GM18873 (cell line): ENCODE results near the gene FGF5.
"Not testable (repeated sequence)": the region's sequence is repeated elsewhere in the genome, so short reads cannot be mapped to it uniquely, and the experiment has no call there.

Experiments
- ATAC-seq: cut with Tn5 transposase; IDR thresholded peaks from one replicate; pipeline ENCODE4 v1.9.1; 2021; ENCODE audit warnings: mild to moderate bottlenecking, moderate library complexity, moderate number of reproducible peaks; ENCODE audit not compliant: unreplicated experiment, low FRiP score

The FGF5 gene

DNA sequence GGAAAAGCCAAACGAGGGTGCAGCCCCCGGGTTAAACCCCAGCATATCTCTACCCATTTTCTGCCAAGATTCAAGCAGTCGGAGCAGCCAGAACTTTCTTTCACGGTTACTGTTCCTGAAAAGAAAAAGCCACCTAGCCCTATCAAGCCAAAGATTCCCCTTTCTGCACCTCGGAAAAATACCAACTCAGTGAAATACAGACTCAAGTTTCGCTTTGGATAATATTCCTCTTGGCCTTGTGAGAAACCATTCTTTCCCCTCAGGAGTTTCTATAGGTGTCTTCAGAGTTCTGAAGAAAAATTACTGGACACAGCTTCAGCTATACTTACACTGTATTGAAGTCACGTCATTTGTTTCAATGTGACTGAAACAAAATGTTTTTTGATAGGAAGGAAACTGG is 20.0 kb downstream of the FGF5 start:
- ATAC-seq: no peak

DNA sequence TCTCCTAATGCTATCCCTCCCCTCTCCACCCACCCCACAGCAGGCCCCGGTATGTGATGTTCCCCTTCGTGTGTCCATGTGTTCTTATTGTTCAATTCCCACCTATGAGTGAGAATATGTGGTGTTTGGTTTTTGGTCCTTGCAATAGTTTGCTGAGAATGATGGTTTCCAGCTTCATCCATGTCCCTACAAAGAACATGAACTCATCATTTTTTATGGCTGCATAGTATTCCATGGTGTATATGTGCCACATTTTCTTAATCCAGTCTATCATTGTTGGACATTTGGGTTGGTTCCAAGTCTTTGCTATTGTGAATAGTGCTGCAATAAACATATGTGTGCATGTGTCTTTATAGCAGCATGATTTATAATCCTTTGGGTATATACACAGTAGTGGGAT is 24.2 kb downstream of the FGF5 start:
- ATAC-seq: not testable (repeated sequence)

DNA sequence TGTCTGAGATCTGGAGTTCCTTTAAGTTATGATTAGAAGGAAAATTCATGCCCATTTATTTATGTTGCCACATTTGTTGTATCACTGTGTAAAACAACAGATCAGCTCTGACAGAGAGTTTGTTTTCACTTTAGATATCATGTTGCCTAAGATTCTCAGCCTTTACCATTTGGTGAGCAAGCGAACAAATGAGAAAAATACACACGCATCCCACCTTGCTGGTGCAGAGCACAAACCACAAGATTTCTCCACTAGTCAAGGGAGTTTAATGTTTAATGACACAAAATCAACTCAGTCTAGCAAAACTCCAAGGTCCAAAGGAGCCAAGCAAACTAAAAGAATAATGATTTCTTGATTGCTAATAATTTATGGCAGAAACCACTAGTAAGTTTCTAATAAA is 27.7 kb downstream of the FGF5 start:
- no peak for ATAC-seq

DNA sequence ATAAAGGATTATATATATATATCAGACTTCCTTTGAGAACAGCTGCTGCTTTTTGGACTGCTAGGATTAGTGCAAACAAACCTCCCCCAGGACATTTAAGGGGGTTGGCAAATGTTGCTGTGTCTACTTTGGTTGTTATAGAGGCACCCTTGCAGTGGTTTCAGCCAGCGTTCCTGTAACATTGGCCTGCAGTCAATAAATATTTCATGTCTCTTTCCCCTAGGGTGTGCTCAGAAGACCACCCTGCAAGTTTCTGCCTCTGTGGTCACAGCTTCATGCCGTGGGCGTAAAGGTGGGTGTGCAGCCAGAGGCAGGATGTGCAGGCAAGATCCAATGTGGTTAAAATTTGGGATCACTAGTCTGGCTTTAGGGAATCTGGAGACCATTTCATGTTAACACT is 28.9 kb downstream of the FGF5 start:
- ATAC-seq: no peak

DNA sequence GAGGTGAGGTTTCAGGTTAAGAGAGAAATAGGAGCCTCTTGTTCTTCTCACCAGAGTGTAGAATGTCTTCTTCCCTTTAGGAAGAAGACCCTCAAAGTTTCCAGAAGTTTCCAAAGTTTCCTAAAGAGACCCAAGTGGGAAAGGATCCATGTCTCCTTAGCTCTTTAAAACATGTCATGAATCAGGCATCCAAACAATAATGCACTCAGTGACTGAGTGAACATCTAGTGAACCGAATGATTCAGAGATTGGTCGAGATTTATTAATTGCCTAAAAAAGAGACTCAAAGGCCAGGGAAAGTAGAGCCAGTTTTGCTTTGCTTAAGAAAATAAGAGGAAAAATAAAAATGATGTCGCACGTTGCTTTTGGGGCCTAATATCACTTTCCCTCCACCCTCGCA is 29.4 kb downstream of the FGF5 start:
- no peak for ATAC-seq

DNA sequence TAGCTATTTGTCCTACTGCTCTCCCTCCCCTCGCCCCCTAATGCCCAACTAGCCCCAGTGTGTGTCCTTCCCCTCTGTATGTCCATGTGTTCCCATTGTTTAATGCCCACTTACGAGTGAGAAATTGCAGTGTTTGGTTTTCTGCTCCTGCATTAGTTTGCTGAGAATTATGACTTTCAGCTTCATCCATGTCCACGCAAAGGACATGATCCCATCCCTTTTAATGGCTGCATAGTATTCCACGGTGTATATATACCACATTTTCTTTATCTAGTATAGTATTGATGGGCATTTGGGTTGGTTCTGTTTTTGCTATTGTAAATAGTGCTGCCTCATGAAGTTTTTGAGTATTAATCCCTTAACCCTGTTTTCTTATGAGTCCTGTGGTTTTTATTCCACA is 35.4 kb downstream of the FGF5 start:
- no peak for ATAC-seq

DNA sequence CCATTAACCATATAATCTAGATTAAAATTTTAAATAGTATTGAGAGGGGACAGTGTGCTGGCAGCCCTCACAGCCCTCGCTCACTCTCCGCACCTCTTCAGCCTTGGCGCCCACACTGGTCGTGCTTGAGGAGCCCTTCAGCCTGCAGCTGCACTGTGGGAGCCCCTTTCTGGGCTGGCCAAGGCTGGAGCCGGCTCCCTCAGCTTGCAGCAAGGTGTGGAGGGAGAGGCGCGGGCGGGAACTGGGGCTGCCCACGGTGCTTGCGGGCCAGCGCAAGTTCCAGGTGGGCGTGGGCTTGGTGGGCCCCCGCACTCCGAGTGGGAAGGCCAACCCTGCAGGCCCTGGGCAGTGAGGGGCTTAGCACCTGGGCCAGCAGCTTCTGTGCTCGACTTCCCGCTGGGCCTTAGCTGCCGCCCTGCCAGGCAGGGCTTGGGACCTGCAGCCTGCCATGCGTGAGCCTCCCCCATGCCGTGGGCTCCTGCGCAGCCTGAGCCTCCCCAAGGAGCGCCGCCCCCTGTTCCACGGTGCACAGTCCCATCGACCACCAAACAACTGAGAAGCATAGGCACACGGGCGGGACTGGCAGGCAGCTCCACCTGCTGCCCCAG is 36.3 kb downstream of the FGF5 start:
- no peak for ATAC-seq

DNA sequence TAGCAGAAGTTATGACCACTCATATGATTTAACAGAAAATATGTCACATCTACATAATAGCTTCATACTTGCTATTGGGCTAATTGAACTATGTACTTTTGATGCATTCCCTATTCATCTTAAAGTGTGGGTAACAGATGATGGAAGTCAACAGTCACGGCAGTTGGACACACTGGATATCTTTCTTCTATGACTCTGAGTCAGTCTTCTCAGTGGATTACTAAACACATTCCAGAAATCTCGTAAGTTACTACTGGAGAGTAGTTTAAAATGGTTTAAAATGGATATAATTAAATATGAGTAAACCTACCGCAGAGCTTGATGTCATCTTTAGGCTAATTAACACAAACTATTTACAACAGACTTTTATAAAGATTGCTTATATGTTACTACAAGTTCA is 39.0 kb downstream of the FGF5 start:
- ATAC-seq: no peak

DNA sequence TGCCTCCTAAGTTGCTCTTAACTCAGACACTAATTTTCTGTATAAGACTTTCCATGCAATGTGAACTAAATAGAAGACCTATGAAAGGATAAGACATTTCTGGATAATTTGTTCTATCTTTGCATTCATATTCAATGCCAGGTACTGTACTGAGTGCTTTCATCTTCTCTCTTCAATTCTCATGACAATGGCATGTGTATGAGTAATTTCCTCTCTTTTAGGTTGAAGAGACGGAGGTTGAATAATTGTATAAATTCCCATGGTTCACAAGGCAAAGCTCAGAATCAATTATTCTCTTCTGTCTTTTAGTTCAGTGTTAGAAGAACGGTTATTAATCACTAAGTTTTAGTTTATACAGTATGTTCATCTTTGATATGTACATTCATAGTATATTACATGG is 39.8 kb downstream of the FGF5 start:
- ATAC-seq: no peak

DNA sequence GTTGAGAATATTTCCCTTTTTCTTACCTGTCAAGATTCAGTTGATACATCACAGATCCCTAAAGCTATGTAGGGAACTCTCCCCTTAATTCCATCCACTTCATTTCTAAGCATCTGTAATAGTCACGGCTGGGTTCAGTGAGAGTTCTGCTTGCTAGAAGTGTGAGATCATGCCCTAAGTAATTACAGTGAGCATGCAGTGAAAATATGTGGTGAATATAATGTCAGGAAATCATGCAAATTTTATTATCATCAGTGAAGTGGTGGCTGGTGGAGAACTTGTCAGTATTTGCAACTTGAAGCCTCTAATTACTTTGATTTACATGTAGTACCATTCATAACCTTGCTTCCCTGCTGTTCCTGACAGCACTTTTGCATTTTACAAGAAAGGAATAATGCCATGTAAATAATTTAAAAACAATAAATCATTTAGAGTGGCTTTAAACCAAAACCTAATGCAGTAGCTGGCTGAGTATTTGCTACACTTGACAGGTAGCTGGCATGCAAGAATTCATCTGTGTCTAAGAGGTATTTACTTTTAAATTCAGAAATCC is 40.8 kb downstream of the FGF5 start:
- ATAC-seq: no peak

DNA sequence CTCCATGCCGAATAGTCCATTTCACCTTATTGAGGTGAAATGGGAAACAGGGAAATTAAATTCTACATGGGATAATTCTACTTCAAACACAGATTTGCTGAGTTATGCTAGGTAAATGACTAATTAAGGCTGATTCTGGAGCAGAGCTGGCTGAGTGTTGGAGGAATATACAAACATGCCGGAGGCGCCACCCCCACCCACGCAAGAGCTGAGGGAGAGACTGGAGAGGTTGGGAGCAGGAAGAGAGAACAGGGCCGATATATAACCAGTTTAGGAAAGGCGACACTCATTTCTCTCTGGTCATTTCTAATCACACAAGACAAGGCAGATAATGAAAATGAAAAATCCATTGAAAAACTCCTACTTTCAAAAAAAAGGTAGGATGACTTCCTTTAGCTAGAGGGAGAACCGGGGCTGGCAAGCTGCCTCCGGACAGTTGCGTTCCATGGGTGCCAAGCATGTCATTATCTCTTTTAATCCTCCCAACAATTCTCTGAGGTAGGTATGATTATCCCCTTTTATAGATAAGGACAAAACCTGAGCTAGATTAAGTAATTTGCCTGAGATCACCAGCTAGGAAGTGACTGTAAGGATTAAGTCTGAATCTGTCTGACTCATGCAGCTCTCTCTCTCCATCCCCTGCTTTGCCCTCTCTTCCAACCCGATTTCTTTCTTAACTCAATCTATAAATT is 41.5 kb downstream of the FGF5 start:
- ATAC-seq: no peak

DNA sequence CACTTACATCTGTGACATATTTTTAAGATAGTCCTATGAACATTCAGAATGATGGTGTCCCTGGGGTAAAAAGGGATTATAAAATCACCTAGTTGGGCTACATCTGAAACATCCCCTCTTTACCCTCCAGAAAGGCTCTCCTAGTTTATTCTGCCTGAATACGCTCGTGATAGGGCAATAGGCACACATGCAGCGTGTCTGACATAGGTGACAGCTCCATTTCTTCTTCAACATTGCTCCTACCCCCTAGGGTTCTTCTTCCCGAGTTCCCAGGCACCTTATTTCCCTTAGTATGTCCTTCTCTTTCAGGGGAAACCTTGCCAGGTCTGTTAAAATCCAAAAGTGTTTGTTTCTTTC is 42.0 kb downstream of the FGF5 start:
- no peak for ATAC-seq

DNA sequence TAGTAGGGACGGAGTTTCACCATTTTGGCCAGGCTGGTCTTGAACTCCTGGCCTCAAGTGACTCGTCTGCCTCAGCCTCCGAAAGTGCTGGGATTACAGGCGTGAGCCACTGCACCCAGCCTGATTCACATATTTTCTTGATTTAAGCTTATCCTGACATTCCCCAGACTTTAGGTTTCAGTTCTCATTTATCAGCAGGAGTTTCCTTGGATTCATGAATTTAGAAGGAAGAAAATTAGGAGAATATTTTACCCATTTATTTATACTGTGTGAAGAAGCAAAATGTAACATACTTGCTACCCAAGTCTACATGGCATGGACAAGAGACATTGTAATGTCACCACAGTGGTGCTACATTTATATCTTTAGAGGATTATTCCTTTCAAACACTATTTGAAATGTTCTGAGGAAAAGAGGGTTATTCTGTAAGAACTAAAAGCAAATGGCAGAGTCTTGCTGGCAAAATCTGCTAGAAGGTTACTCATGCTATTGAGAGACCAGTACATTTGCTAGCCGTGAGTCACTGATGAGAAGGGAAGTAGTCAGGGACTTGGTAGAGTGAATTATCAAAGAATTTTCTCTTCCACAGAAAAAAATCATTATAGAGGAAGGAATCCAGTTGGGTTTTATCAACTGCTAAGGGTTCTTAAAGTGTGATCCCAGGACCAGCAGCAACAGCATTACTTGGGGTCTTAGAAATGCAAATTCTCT is 43.0 kb downstream of the FGF5 start:
- ATAC-seq: no peak

DNA sequence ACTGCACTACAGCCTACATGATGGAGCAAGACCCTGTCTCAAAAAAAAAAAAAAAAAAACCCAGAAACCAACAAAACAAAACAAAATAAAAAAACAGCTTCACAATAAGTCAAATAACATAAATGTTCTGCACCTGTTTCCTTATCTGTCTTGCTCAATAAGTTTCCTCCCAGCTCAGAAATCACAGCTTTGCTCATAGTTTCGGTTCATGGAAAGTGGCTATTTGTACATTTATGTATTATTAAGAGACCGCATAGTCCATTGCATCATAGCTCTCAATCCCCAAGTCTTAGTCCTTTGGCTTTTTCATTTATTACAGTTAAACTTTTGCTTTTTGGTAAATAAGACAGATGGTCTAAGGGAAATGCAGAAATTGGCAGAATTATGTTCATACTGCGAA is 44.7 kb downstream of the FGF5 start:
- no peak for ATAC-seq

DNA sequence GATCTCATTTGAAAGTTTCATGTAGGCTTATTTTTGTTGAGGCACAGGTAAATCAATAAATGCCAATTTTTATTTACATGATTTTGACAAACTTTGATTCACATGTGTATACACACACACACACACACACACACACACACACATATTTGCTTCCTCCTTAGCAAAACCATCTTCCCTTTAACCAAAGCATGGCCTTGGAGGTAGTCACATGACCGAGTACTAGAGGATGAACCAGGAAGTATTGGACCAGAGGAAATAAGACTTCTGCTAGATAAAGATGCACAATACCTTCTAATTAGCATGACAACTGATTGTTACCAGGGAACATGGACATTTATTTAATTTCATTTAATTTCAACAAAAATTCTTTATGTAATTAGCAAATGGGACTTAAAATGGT is 45.7 kb downstream of the FGF5 start:
- ATAC-seq: no peak

DNA sequence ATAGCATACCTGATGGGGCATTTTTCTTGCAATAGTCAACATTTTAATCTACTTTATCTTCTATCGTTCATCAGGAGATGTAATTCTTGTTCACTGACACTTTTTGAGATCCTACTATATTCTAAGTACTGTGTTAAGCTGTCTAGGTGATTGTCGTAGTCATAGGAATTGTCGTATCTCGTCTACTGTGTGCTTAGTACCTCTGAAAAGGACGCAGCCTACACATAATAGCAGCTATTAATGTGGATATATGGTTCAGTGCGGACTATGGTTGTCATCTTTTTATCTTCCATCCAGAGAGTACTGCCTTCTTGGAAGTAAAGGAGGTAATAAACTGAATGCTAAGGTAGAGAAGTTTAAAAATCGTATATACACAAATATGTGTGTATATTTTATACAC is 47.2 kb downstream of the FGF5 start:
- no peak for ATAC-seq

DNA sequence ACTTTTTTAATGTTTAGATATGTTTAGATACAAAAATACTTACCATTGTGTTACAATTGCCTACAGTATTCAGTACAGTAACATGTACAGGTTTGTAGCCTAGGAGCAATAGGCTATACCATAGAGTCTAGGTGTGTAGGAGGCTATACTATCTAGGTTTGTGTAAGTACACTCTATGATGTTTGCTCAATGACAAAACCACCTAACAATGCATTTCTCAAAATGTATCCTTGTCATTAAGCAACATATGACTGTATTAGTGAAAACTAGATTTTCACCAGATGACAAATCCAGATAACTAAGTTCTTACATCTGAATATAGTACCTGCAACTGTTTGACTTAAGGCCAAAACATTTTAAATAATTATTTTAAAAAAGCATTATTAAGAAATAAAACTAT is 49.4 kb downstream of the FGF5 start:
- not testable (repeated sequence) for ATAC-seq

DNA sequence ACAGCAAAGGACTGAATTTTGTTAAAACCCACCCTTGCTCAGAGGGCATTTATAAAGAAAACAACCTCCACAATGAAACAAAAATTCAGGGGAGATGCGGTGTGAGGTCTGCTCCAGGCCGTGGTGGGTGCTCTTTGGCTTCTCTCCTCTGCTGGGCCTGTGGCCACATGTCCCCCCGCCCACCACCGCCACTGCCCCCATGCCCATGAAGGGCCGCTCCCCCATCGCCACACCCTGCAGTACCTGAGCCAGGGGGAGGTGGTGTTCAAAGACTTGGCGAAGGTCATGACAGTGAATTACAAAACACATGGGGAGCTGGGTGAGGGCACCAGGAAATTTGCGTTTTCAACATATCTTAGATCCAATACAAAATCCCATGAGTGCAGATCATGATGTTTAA is 54.9 kb downstream of the FGF5 start:
- no peak for ATAC-seq

DNA sequence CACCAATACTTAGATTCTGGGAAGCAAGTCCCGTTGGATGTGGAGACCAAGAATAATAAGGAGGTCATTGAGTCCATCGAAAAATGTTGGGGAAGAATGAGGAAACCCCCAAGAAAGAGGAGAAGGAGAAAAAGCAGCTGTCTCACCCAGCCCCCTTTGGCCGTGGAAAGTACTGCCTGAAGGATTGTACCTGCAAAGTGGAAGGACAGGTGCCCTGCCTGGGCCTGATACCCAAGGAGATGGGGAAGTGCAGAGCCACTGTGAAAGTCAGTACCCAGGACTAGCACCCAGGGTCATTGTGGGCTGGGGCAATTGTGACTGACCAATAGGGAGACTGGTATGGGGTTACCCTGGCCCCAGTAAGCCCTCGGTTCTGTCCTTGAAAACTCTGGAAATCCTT is 55.3 kb downstream of the FGF5 start:
- no peak for ATAC-seq

DNA sequence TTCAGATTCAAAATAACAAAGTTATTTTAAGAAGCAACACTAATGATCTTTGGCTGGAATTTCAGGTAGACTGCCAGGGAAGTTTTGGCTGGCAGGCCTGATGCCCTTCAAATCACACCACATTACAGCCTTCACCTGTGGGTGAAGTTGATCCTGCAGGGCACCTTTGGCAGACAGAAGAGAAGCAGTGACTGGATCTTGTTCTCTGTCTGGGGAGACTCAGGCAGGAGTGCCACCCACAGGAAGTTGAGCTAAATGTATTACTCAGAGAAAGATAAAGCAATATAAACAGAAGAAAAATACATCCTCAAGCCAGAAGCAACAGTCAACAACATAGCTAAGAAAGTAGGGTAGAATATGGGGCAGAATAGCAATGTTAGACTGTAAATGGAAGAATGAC is 56.3 kb downstream of the FGF5 start:
- ATAC-seq: no peak

DNA sequence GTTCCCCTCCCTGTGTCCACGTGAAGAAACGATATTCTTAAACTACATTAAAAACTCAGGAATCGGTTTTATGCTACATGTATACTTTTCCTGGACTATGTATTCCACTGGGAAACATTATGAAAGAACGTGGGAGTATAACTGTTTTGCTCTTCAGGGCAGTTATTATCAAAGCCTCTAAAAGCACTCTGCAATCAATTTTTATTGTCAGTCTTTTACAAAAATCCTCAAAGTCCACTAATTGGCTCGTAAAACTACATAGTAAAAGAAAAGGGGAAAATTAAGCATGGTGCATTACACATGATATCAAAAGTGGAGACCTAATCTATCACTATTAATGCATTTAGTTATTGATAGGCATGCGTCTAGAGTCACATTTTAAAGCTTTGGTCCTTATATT is 57.7 kb downstream of the FGF5 start:
- ATAC-seq: no peak

DNA sequence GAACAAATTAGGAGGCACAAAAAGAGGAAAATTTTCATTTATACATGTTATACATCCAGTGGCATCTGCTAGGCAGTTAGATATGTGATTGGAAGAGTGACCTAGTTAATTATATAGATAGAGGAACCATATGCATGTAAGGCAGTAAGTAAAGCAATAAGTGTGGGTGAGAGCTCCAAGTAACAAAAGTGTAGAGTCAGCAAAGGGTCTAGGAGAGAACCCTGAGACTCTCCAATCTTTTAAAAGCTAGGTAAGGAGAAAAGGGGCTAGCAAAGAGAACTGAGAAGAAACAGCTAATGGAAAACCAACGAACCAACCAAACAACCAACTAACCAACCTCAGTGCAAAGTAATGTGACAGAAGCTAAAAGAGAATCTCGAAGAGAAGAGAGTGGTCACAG is 65.2 kb downstream of the FGF5 start:
- no peak for ATAC-seq
